Endothelial cell of umbilical vein (primary cell): ENCODE data around the gene SNAPIN.

Experiments used
- CTCF ChIP-seq, 2 donors: IDR thresholded peaks; 1 replicate in 1 of 2; 2 replicates in 1 of 2; pipeline ENCODE4 v1.5.1; 2011; ENCODE audit warnings: low read length in 2 of 2, mild to moderate bottlenecking in 2 of 2, moderate library complexity in 2 of 2, control low read depth in 1 of 2, inconsistent platforms in 1 of 2, low read depth in 1 of 2; ENCODE audit not compliant: insufficient read depth in 1 of 2; ENCODE audit errors: extremely low read depth in 1 of 2
- EZH2 ChIP-seq: IDR thresholded peaks from 2 replicates; pipeline ENCODE4 v1.6.1; 2012; ENCODE audit warnings: borderline replicate concordance, low read depth, mild to moderate bottlenecking, moderate library complexity, low read length, inconsistent platforms; ENCODE audit not compliant: severe bottlenecking
- GATA2 ChIP-seq: IDR thresholded peaks from 2 replicates; pipeline ENCODE4 v1.7.0; 2011; ENCODE audit warnings: low read depth, mild to moderate bottlenecking, moderate library complexity, mixed read lengths, low read length; ENCODE audit not compliant: insufficient read length, insufficient read depth
- MAX ChIP-seq: IDR thresholded peaks from 2 replicates; pipeline ENCODE4 v1.6.1; 2011; ENCODE audit not compliant: insufficient read depth, insufficient read length
- POLR2A ChIP-seq: IDR thresholded peaks from 2 replicates; pipeline ENCODE4 v1.6.1; 2012; ENCODE audit warnings: low read depth, mild to moderate bottlenecking, control low read depth, low read length

GRCh38 chr1:153682730-153683129, 24.2 kb downstream of the SNAPIN start:
- TF ChIP-seq POLR2A (no peak), MAX (no peak), CTCF (IDR thresholded peaks at IDR 0.05; ENCODE audit: extremely low read depth in 1 of 2, insufficient read depth in 1 of 2, low read depth in 1 of 2, low read length in 2 of 2) (no peak), GATA2 (no peak), EZH2 (no peak)
